Karpas-422 (cell line): ENCODE data around the gene NEU1. TPM values are rescaled to one million over a fixed set of nuclear protein-coding genes. Genes with fewer than 3 reads are reported as not detected.

Experiments
- DNase-seq: peaks from one replicate; pipeline ENCODE4 v3.0.0-alpha.2; 2015
- H2AFZ ChIP-seq: fragments of 200-600 bp; sonication (generic); 2 replicates; pipeline ENCODE4 v1.6.1; 2014; ENCODE audit warnings: antibody characterized with exemption, low read length, mixed read lengths
- H3K27ac ChIP-seq: fragments of 200-600 bp; sonication (generic); 2 replicates; pipeline ENCODE4 v1.5.1; 2014; ENCODE audit warnings: mild to moderate bottlenecking, low read length, moderate library complexity
- H3K27me3 ChIP-seq: fragments of 200-600 bp; sonication (generic); 2 replicates; pipeline ENCODE4 v1.6.1; 2014; ENCODE audit warnings: low read length, mixed read lengths
- H3K36me3 ChIP-seq: fragments of 200-600 bp; sonication (generic); 2 replicates; pipeline ENCODE4 v1.6.1; 2014; ENCODE audit warnings: low read length, mixed read lengths; ENCODE audit not compliant: insufficient read depth
- H3K4me1 ChIP-seq: fragments of 200-600 bp; sonication (generic); 2 replicates; pipeline ENCODE4 v1.6.1; 2014; ENCODE audit warnings: mild to moderate bottlenecking, low read length, mixed read lengths
- H3K4me2 ChIP-seq: fragments of 200-600 bp; sonication (generic); 2 replicates; pipeline ENCODE4 v1.6.1; 2014; ENCODE audit warnings: low read length, low read depth, mild to moderate bottlenecking; ENCODE audit not compliant: poor library complexity, severe bottlenecking
- H3K4me3 ChIP-seq: fragments of 200-600 bp; sonication (generic); 2 replicates; pipeline ENCODE4 v1.5.1; 2014; ENCODE audit warnings: mild to moderate bottlenecking, antibody characterized with exemption, low read length, mixed read lengths
- H3K79me2 ChIP-seq: fragments of 200-600 bp; sonication (generic); 2 replicates; pipeline ENCODE4 v1.6.1; 2014; ENCODE audit warnings: mild to moderate bottlenecking, low read length, mixed read lengths
- H3K9ac ChIP-seq: fragments of 200-600 bp; sonication (generic); 2 replicates; pipeline ENCODE4 v1.6.0; 2014; ENCODE audit warnings: low read length
- H3K9me2 ChIP-seq: fragments of 200-600 bp; sonication (generic), shearing (Covaris generic); replicated peaks from 2 replicates; pipeline ENCODE4 v1.6.0; 2014; ENCODE audit warnings: mild to moderate bottlenecking, low read length, moderate library complexity; ENCODE audit not compliant: insufficient read depth
- H3K9me3 ChIP-seq: fragments of 300-700, 200-600 bp; sonication (generic); 2 replicates; pipeline ENCODE4 v1.6.1; 2014; ENCODE audit warnings: low read length, mixed read lengths
- H4K20me1 ChIP-seq: fragments of 200-600 bp; sonication (generic); 2 replicates; pipeline ENCODE4 v1.6.1; 2014; ENCODE audit warnings: mild to moderate bottlenecking, antibody characterized with exemption, low read length, low read depth; ENCODE audit not compliant: insufficient read depth
- total RNA-seq: library from RNA; depleted of rRNA; stranded (reverse); fragments of >200 nt; shearing (Covaris generic); gene quantifications from 2 replicates; pipeline ENCODE4 v1.2.3, GENCODE V29; 2014; ENCODE audit warnings: low replicate concordance

The NEU1 gene
- total RNA-seq, 1 experiment from 2014 or later, result 23.7 TPM

DNA sequence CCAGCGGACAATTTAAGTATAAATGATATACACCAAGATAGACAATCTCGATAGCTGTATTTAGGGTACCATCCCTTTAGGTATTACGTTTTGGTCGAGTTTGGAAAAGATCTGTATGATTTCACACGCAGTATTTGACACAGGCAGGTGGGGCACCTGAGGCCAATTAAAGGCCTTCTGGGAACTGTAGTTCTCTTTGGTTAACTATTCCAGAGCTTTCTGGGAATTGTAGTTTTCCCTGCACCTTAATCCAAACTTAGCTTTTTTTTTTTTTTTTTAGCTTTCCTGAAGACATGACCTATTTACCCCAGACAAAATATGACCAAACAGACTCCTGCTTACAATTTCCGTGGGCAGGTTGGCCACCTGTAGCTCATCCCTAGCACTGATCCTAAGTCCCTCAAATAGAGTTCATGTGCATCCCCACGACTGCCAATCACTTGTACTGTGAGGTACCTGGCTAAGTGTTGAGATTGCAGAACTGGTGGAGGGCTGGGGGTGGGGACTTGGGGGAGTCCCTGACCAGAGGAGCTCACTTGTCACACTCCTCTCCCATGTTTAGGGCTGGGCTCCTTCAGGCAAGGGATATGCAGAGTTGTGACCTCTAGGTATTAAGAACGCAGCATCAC is 35.9 kb upstream of the NEU1 start:
- peaks cover 6% of the 10 kb centered on the region; the same call in 1 of the 2 replicates for H3K36me3 ChIP-seq
- no peaks in the 10 kb centered on the region for H3K9me2 ChIP-seq
- peaks cover 45% of the 10 kb centered on the region for H3K4me1 ChIP-seq
- H2AFZ ChIP-seq, result peak overlapping the region; percentile 8; the same call in 1 of the 2 replicates
- peak overlapping the region; percentile 51 for H3K27ac ChIP-seq
- H4K20me1 ChIP-seq, result no peaks in the 10 kb centered on the region
- no peaks in the 10 kb centered on the region for H3K27me3 ChIP-seq
- H3K9ac ChIP-seq, result peak overlapping the region; percentile 91
- peak; percentile 79 for DNase-seq
- H3K4me3 ChIP-seq, result peak overlapping the region; percentile 75
- H3K79me2 ChIP-seq, result peaks cover 19% of the 10 kb centered on the region
- H3K4me2 ChIP-seq, result peak overlapping the region; percentile 89
- no peaks in the 10 kb centered on the region for H3K9me3 ChIP-seq

GRCh38 chr6:31897612-31898382 is 35.2 kb upstream of the NEU1 start, which contains the start of gene EHMT2:
Gene EHMT2, minus strand, starts transcription at chr6:31897698. Its CDS starts 21 bp downstream, at chr6:31897677.
- peak within 1 kb of the TSS; percentile 8; the same call in 1 of the 2 replicates for H2AFZ ChIP-seq
- H3K9me2 ChIP-seq, result no peaks in the 10 kb centered on the region
- peaks cover 19% of the 10 kb centered on the region for H3K79me2 ChIP-seq
- peak within 1 kb of the TSS; percentile 75 for H3K4me3 ChIP-seq
- DNase-seq, result peak; percentile 95
- H3K27ac ChIP-seq, result peak within 1 kb of the TSS; percentile 66
- peaks cover 45% of the 10 kb centered on the region for H3K4me1 ChIP-seq
- H3K4me2 ChIP-seq, result peak within 1 kb of the TSS; percentile 89
- H3K9ac ChIP-seq, result peak within 1 kb of the TSS; percentile 91
- peaks cover 10% of the 10 kb centered on the region; the same call in 1 of the 2 replicates for H3K36me3 ChIP-seq
- no peaks in the 10 kb centered on the region for H4K20me1 ChIP-seq
- H3K27me3 ChIP-seq, result no peaks in the 10 kb centered on the region
- H3K9me3 ChIP-seq, result no peaks in the 10 kb centered on the region

- H3K27me3 ChIP-seq, result no peaks in the 10 kb centered on the region
- peak overlapping the region; percentile 91 for H3K9ac ChIP-seq
- H2AFZ ChIP-seq, result no peak overlapping the region
- peak overlapping the region; percentile 75 for H3K4me3 ChIP-seq
- H3K4me1 ChIP-seq, result peaks cover 40% of the 10 kb centered on the region
- peaks cover 19% of the 10 kb centered on the region for H3K79me2 ChIP-seq
- peak; percentile 56 for DNase-seq
- H3K4me2 ChIP-seq, result peak overlapping the region; percentile 89
- no peaks in the 10 kb centered on the region for H3K9me2 ChIP-seq
- H3K27ac ChIP-seq, result peak overlapping the region; percentile 66
- no peaks in the 10 kb centered on the region for H3K9me3 ChIP-seq
- H4K20me1 ChIP-seq, result no peaks in the 10 kb centered on the region
- peaks cover 16% of the 10 kb centered on the region; the same call in 1 of the 2 replicates for H3K36me3 ChIP-seq
These were observed 34.4 kb upstream of the NEU1 start for GRCh38 chr6:31896856-31897611.

DNA sequence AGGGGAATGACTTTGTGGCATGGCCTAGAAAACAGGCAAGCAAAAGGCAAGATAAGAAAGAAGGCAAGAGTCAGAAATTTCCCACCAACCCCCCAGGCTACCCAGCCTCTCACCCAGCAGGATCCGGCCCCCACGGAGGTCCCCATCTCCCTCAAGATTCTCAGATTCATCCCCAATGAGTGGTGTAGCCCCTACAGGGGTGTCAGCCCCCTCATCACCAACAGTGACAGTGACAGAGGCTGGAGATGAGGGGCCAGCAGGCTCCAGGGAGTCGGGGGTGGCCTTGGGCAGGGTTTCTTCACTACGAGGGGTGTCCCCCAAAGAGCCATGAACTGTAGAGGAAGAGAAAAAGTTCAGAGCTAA is 33.9 kb upstream of the NEU1 start:
- Histone ChIP-seq H4K20me1 (no peaks in the 10 kb centered on the region), H3K36me3 (peaks cover 21% of the 10 kb centered on the region; the same call in 1 of the 2 replicates), H3K9ac (peak overlapping the region; percentile 91), H3K9me2 (no peaks in the 10 kb centered on the region), H2AFZ (no peak overlapping the region), H3K4me2 (peak overlapping the region; percentile 89), H3K27me3 (no peaks in the 10 kb centered on the region), H3K27ac (peak overlapping the region; percentile 66), H3K79me2 (peaks cover 19% of the 10 kb centered on the region), H3K4me1 (peaks cover 40% of the 10 kb centered on the region), H3K9me3 (no peaks in the 10 kb centered on the region), H3K4me3 (peak overlapping the region; percentile 75)
- DNase-seq, result no peak

DNA sequence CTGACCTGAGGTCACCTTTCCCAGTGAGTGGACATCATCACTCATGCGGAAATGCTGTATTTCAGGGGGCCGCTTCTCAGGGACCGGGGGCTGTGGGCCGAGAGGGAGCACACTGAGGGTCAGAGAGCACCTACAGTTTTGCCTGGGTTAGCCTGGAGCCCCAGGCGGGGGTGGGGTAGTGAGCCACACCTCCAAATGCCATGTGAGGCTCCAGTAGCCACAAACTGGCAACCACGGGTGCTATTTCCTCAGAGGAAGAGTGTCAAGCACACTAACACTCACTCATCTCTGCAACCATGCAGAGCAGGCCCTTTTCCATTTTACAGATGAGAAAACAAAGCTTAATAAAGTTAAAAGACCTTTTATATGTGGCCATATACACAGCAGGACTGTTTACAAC is 30.2 kb upstream of the NEU1 start:
- Histone ChIP-seq H3K4me2 (no peak overlapping the region), H3K27ac (no peak overlapping the region), H4K20me1 (no peaks in the 10 kb centered on the region), H3K36me3 (peaks cover 33% of the 10 kb centered on the region; the same call in 1 of the 2 replicates), H3K79me2 (peaks cover 17% of the 10 kb centered on the region), H3K9me3 (no peaks in the 10 kb centered on the region), H3K9ac (no peak overlapping the region), H3K27me3 (no peaks in the 10 kb centered on the region), H2AFZ (no peak overlapping the region), H3K9me2 (no peaks in the 10 kb centered on the region), H3K4me1 (peaks cover 10% of the 10 kb centered on the region), H3K4me3 (no peak overlapping the region)
- DNase-seq, result no peak

DNA sequence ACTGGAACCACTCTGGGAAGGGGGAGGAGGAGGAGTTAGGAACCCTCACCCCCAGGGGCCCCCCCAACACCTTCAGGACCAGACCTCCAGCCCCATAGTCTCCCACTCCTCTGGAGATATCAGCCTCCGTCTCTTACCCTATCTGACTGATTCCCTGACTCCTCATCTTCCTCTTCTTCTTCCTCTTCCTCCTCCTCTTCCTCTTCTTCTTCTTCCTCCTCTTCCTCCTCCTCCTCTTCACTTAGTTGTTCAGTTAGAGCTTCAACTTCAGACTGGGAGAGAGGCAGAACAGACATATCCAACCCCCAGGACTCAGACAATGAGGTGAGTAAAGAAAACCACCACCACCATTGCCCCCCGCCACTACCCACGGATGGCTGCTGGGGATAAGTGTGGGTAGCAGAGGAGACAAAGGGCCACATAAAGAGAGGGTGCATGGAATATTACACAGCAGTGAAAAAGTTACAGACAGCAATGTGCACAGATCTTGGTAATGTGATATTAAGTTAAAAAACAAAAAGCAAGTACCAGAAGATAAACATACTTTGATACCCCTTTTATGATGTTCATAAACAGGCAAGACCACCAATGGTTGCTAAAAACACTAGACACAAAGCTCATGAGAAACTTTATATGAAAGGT is 26.8 kb upstream of the NEU1 start:
- no peaks in the 10 kb centered on the region for H3K9me2 ChIP-seq
- H2AFZ ChIP-seq, result no peak overlapping the region
- H3K9ac ChIP-seq, result no peak overlapping the region
- H3K36me3 ChIP-seq, result peaks cover 30% of the 10 kb centered on the region; the same call in 1 of the 2 replicates
- no peaks in the 10 kb centered on the region for H3K27me3 ChIP-seq
- no peak overlapping the region for H3K27ac ChIP-seq
- H3K4me3 ChIP-seq, result no peak overlapping the region
- no peaks in the 10 kb centered on the region for H3K4me1 ChIP-seq
- H4K20me1 ChIP-seq, result no peaks in the 10 kb centered on the region
- no peaks in the 10 kb centered on the region for H3K79me2 ChIP-seq
- DNase-seq, result no peak
- H3K9me3 ChIP-seq, result no peaks in the 10 kb centered on the region
- no peak overlapping the region for H3K4me2 ChIP-seq

- Histone ChIP-seq H3K9me3 (no peaks in the 10 kb centered on the region), H3K4me3 (no peak overlapping the region), H3K79me2 (no peaks in the 10 kb centered on the region), H3K9ac (no peak overlapping the region), H3K27ac (no peak overlapping the region), H3K9me2 (no peaks in the 10 kb centered on the region), H3K27me3 (no peaks in the 10 kb centered on the region), H3K4me2 (no peak overlapping the region), H3K4me1 (no peaks in the 10 kb centered on the region), H2AFZ (no peak overlapping the region), H3K36me3 (peaks cover 30% of the 10 kb centered on the region; the same call in 1 of the 2 replicates), H4K20me1 (no peaks in the 10 kb centered on the region)
- peak; percentile 71 for DNase-seq
These were observed 25.9 kb upstream of the NEU1 start for GRCh38 chr6:31888276-31889258.
